HCEC 1CT (cell line): ENCODE results near the gene SLC7A8.

Experiments
- DNase-seq: peaks from one replicate; pipeline ENCODE4 v3.0.0-alpha.2; 2017

The SLC7A8 gene

DNA sequence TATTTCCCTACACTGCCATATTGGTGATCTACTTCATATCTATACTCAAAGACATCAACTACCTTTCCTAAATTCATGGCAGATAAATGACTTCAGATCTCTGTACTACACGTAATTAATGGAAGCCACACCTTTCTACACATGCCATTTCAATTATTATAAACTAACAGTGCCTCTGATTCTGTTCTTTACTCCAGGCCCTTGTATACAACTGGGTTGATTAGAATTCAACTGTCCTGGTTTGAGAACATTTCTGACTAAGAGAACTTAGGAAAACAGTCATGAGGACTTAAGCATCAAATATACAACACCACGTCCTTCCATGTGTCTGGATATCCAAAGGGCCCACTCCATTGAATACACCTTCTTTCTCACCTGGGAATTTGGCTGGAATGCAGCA lies 90.4 kb downstream of the SLC7A8 start:
- DNase-seq = no peak

DNA sequence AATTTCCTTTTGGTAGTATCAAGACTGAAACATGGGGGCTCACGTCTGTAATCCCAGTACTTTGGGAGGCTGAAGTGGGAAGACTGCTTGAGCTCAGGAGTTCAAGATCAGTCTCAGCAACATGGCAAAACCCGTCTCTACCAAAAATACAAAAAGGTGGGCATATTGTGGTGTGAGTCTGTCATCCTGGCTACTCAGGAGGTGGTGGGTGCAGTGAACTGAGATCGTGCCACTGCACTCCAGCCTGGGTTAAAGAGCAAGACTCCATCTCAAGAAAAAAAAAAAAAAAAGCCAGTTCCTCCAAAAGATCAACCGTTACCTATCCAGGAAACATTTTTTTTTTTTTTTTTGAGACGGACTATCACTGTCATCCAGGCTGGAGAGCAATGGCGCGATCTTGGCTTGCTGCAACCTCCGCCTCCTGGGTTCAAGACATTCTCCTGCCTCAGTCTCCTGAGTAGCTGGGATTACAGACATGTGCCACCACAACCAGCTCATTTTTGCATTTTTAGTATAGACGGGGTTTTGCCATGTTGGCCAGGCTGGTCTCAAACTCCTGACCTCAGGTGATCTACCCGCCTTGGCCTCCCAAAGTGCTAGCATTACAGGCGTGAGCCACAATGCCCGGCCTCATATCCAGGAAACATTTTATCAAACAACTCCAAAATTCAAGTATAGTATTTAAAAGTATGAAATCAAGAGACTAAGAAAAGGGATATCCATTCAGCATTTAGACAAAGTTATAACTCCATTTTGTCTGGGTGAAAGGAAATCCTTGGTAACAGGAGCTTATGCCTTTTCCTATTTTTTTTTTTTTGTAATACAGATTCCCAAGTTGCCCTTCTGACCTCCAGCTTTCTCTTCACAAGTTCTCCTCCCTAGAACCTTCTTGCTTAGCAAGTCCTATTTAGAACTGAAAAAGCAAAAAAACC lies 91.9 kb downstream of the SLC7A8 start:
- DNase-seq = no peak

DNA sequence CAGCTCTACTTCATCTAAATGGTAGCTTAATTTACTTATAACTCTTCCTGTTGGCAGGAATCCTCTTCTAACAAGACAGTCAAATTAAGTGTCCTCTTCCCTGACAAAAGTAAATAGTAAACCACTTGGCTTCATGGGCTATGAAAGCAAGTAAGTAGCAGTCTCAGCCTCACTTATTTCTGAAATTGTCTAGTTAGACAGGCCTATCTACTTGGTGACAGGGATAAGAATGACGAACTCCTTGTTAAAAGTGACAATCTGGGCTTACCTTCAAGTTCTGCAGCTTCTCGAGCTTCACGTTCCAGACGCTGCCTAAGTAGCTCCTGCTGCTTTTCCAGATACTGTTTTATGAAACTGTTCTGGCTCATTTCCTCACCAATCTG lies 93.2 kb downstream of the SLC7A8 start:
- DNase-seq = no peak

DNA sequence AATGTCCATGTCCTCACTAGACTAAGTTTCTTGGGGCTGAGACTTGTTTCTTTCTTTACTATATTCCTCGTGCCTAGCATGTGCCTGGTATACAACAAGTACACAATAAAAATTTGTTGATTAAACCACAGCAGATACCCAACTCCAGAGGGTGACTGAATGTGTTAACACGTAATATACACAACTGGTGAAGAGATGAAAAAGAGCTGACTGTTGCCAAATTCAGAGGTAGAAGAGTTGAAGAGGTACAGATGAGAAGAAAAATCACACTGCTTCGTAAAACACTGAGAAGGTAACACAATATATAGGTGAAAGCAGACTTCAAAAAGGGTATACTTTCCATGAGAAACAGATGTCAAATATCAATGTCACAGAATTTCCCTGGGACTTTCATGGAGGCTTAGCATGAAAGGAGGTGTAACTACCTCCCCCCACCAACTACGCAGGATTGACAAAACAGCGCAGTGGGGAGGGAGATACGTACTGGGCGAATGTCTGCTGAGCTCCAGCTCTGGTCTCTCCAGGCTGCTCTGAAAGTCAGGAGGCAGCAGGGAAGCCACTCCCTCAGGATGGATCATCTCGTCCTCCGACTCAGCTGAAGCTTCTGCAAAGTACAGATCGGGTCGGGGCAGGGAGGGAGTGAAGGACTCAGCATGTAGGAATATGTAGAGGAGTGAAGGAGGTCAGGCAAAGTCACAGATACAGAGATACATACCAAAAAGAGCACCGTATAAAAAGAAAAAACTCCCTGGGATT lies 93.8 kb downstream of the SLC7A8 start:
- no peak for DNase-seq

DNA sequence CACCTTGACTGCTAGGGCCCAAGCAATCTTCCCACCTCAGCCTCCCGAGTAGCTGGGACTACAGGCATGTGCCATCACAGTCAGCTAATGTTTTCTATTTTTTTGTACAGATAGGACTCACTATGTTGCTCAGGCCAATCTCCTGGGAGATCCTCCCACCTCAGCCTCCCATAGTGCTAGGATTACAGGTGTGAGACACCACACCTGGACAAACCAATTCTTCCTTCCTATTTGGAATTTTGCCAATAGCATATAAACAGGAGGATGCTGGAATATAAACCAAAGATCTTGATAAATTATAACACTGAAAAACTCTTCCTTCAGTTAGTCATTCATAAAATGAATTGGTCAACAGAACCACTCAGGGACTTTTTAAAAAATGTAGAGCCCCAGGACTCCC lies 96.9 kb downstream of the SLC7A8 start:
- DNase-seq = no peak

DNA sequence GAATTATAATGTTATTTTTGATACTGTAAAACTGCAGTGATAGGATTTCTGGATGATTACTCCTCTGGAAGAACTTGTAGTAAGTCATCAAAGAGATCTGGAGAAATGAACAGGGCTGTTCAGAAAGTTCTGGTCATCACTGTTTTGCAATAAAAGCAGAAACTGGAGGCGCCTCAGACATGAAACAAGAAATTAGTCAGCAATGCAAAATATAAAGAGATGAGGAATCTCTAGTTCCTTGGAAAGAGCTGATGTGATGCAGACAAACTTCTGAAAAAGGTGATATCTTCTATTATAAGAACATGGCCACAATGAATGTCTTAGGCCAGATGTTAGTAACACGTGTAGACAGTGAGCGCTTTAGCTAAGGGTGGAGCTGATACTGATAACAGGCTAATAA lies 98.0 kb downstream of the SLC7A8 start:
- no peak for DNase-seq

DNA sequence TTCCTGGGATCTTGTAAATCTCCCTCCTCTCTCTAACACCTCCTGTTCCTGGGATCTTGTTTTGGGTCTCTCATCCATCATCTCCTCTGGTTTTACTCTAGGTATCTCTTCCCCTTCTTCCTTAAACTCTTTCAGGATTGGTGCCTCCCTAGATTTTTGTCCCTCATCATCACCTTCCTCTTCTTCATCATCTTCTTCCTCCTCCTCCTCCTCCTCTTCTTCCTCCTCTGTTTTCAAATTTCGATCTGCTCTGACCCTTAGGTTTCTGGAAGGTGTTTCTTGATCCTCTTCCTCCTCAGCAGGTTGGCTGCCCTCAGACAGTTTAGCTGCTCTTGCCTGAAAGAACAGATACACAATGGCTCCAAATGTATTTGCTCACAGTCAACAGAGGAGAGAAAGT lies 103.0 kb downstream of the SLC7A8 start:
- DNase-seq = no peak

DNA sequence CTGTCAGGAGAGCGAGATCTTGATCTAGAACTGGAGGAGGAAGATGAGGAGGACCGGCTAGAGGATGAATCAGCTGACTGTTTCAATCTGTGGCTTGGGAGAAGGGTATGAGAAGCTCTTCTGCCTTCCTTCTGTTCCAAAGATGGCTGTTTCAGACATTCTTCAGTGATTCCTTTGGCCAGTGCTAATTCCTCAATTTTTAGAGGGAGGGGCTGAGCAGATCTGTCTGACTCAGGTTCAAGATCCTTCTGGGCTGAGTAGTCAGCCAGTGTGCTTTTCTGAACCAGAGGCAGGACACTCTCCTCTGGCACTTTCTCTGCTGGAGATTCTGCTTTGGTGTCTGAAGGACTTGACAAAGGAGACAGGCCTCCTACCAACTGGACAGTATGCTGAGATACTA lies 103.7 kb downstream of the SLC7A8 start:
- peak; percentile 28 for DNase-seq

DNA sequence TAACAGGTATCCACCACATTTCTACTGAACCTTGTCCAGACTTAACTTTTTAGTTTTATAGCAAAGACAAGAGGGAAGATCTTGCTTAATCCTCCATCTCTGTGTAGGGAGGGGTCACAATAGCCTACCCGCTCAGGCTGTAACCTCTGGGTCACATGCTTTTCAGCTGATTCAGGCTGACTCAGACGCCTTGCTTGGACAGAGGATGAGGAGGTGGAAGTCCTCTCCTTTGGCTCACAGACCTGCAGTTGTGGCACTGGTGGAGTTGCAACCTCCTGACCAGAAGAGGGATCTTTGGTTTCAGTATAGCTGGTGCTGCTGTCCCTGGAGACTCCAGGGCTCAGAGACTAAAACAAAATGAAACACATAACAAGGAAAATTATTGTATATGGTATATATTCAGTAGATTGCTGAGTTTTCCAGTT lies 104.8 kb downstream of the SLC7A8 start:
- DNase-seq = peak; percentile 98

DNA sequence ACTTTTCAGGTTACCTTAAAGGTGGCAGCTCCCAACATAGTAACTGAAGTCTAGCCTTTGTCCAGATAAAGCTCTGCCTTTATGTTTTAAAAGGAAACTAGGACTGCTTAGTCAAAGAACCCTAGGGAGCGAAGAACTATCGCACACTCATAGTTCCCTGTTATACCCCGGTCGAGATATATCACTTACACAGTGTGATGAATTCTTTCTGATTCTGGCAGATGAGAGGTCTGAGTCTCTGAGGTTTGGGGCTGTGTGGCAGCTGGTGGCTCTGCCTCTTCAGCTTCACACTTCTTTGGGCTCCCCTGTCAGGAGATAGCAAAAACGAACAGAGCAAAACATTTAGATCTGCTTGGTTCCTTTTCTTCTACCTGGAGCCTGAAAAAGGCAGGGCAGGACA lies 105.5 kb downstream of the SLC7A8 start:
- DNase-seq = no peak

DNA sequence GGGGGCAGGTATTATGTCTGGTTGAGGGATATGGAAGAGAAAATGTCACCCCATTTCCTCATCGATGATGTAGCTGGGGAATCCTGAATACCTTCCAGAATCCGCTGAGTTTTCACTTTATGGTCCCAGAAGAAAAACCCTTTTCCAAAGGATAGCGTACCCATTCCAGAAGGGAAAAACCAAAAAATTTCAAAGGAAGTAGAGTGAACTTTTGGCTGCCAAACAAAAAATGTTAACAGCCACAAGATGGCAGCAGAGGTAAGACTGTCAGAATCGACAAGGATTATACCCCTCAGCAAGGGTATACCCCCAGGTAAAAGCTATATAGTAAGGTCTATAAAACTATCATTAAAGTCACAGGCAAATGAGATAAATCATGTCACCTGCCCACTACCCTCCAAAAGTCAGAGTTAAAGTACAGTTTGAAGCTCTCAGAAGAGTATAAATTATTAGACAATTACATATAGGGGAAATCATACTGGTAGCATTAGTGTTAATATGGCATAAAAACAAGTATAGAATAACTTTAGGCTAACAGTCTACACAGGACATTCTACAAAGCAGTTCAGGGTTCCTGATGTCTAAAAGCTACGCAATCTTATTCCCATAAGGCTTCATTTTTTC lies 106.6 kb downstream of the SLC7A8 start:
- DNase-seq = no peak
